ENCODE measurements around the gene RHOU.
A peak's percentile ranks its signal among the peaks of the same experiment; 100 is the strongest.
"Not testable (repeated sequence)": the region's sequence is repeated elsewhere in the genome, so short reads cannot be mapped to it uniquely, and the experiment has no call there.

The RHOU gene

GRCh38 chr1:228734881-228735801, at the start of gene RHOU:
TSS of gene RHOU (plus strand) at chr1:228735479. CDS start at chr1:228735743, 264 bp downstream.
- DNase-seq, result peak; percentile 72

GRCh38 chr1:228687587-228687986, 47.7 kb upstream of the RHOU start:
- DNase-seq, result no peak

- DNase-seq, result no peak
These were observed 46.0 kb upstream of the RHOU start for GRCh38 chr1:228689255-228689654.

GRCh38 chr1:228691211-228691610, 44.1 kb upstream of the RHOU start:
- no peak for DNase-seq

- no peak for DNase-seq
These were observed 43.4 kb upstream of the RHOU start for GRCh38 chr1:228691926-228692325.

- DNase-seq, result not testable (repeated sequence)
These were observed 40.8 kb upstream of the RHOU start for GRCh38 chr1:228694447-228694846.

- DNase-seq, result no peak
These were observed 40.0 kb upstream of the RHOU start for GRCh38 chr1:228695015-228695955.

- DNase-seq, result no peak
These were observed 37.9 kb upstream of the RHOU start for GRCh38 chr1:228697207-228698016.

- no peak for DNase-seq
These were observed 37.3 kb upstream of the RHOU start for GRCh38 chr1:228698017-228698329.

- DNase-seq, result no peak
These were observed 32.8 kb upstream of the RHOU start for GRCh38 chr1:228702433-228702832.

GRCh38 chr1:228706305-228706704, 29.0 kb upstream of the RHOU start:
- no peak for DNase-seq

- DNase-seq, result no peak
These were observed 18.2 kb upstream of the RHOU start for GRCh38 chr1:228717081-228717480.

- no peak for DNase-seq
These were observed 13.9 kb upstream of the RHOU start for GRCh38 chr1:228721407-228721806.

- DNase-seq, result no peak
These were observed 12.0 kb upstream of the RHOU start for GRCh38 chr1:228723287-228723686.

GRCh38 chr1:228723921-228724320, 11.4 kb upstream of the RHOU start:
- DNase-seq, result no peak

GRCh38 chr1:228725178-228725577, 10.1 kb upstream of the RHOU start:
- DNase-seq, result no peak

GRCh38 chr1:228727681-228728171, 7.6 kb upstream of the RHOU start:
- DNase-seq, result no peak

GRCh38 chr1:228732426-228732825, 2.9 kb upstream of the RHOU start:
- no peak for DNase-seq

GRCh38 chr1:228733576-228733975, 1.7 kb upstream of the RHOU start:
- no peak for DNase-seq

GRCh38 chr1:228735871-228736586, 750 bp downstream of the RHOU start:
- peak; percentile 45 for DNase-seq

GRCh38 chr1:228736844-228737445, 1.7 kb downstream of the RHOU start:
- DNase-seq, result no peak

Measured in 8988T (cell line).